ENCODE measurements around the gene C4orf50.
"Not testable (repeated sequence)": the region's sequence is repeated elsewhere in the genome, so short reads cannot be mapped to it uniquely, and the experiment has no call there.

Gene C4orf50

GRCh38 chr4:6017030-6017429 is 1.2 kb downstream of the C4orf50 start:
- no peak for DNase-seq (ENCODE audit: low read depth)

GRCh38 chr4:6013564-6013963 is 4.7 kb downstream of the C4orf50 start:
- DNase-seq (ENCODE audit: low read depth): no peak

- DNase-seq (ENCODE audit: low read depth): no peak
Measured at GRCh38 chr4:6012200-6012599, 6.0 kb downstream of the C4orf50 start.

- DNase-seq (ENCODE audit: low read depth): no peak
Measured at GRCh38 chr4:6011686-6012085, 6.5 kb downstream of the C4orf50 start.

GRCh38 chr4:6011271-6011671 is 7.0 kb downstream of the C4orf50 start:
- no peak for DNase-seq (ENCODE audit: low read depth)

GRCh38 chr4:6010789-6011188 is 7.4 kb downstream of the C4orf50 start:
- no peak for DNase-seq (ENCODE audit: low read depth)

- no peak for DNase-seq (ENCODE audit: low read depth)
Measured at GRCh38 chr4:6009452-6009851, 8.8 kb downstream of the C4orf50 start.

- no peak for DNase-seq (ENCODE audit: low read depth)
Measured at GRCh38 chr4:6008766-6009385, 9.4 kb downstream of the C4orf50 start.

- DNase-seq (ENCODE audit: low read depth): no peak
Measured at GRCh38 chr4:6008092-6008551, 10.1 kb downstream of the C4orf50 start.

GRCh38 chr4:6005175-6005574 is 13.1 kb downstream of the C4orf50 start:
- no peak for DNase-seq (ENCODE audit: low read depth)

- DNase-seq (ENCODE audit: low read depth): not testable (repeated sequence)
Measured at GRCh38 chr4:6003485-6003884, 14.7 kb downstream of the C4orf50 start.

- DNase-seq (ENCODE audit: low read depth): no peak
Measured at GRCh38 chr4:6002926-6003325, 15.3 kb downstream of the C4orf50 start.

GRCh38 chr4:6002492-6002833 is 15.8 kb downstream of the C4orf50 start:
- no peak for DNase-seq (ENCODE audit: low read depth)

- no peak for DNase-seq (ENCODE audit: low read depth)
Measured at GRCh38 chr4:6001680-6002491, 16.3 kb downstream of the C4orf50 start.

- no peak for DNase-seq (ENCODE audit: low read depth)
Measured at GRCh38 chr4:5999830-6000365, 18.3 kb downstream of the C4orf50 start.

GRCh38 chr4:5999356-5999755 is 18.9 kb downstream of the C4orf50 start:
- DNase-seq (ENCODE audit: low read depth): no peak

GRCh38 chr4:5998333-5998936 is 19.8 kb downstream of the C4orf50 start:
- DNase-seq (ENCODE audit: low read depth): peak; percentile 23

GRCh38 chr4:5996641-5997040 is 21.6 kb downstream of the C4orf50 start:
- no peak for DNase-seq (ENCODE audit: low read depth)

GRCh38 chr4:5995901-5996623 is 22.2 kb downstream of the C4orf50 start:
- no peak for DNase-seq (ENCODE audit: low read depth)

GRCh38 chr4:5993876-5994811 is 24.1 kb downstream of the C4orf50 start:
- DNase-seq (ENCODE audit: low read depth): no peak

- not testable (repeated sequence) for DNase-seq (ENCODE audit: low read depth)
Measured at GRCh38 chr4:5993346-5993745, 24.9 kb downstream of the C4orf50 start.

Data from activated T-cell treated with anti-CD3 and anti-CD28 coated beads for 24 hours (primary cell).